T47D (cell line): ENCODE data around the gene DLGAP4.
A peak's percentile ranks its signal among the peaks of the same experiment; 100 is the strongest.
"Not testable (repeated sequence)": the region's sequence is repeated elsewhere in the genome, so short reads cannot be mapped to it uniquely, and the experiment has no call there.

Experiments
- DNase-seq, 2 experiments: peaks; one replicate each; pipeline versions ENCODE4 v3.0.0 to v3.0.0-alpha.2; 2011 to 2012; ENCODE audit warnings: low read depth in 1 of 2, low spot score in 1 of 2
- JUND ChIP-seq: IDR thresholded peaks from 2 replicates; pipeline ENCODE4 v1.6.1; 2012; ENCODE audit warnings: low read depth
- in situ Hi-C: cut with HindIII; loops from 2 replicates; pipeline ENCODE4 v1.10.0; 2016; ENCODE audit warnings: low sequenced_read_pairs, low pct_unique_long_range_greater_than_20kb

DLGAP4 gene

DNA sequence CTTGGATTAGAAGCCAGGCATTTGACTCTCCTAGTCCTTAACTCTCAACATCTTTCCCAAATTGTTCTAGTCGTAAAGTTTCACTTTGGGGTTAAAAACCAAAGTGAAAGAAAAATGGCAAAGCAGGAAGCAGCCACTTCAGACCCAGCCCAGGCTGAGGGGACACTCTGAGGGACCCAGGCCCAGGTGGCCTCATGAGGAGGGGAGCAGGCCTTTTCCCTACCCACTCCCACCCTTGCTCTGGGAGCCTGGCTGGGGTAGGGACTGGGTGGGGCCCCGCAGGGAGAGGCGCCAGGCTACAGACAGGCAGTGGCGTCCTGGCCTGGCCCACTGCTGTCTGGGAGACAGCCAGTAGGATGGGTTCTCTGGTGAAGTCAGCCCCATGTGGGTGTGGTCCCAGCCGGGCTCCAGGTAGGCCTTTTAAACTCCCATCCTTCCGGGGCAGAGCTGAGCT, 166.5 kb downstream of the DLGAP4 start:
- DNase-seq, result peak; percentile 82 to 89
- in situ Hi-C loops, result no loop called here
- no peak for TF ChIP-seq JUND

DNA sequence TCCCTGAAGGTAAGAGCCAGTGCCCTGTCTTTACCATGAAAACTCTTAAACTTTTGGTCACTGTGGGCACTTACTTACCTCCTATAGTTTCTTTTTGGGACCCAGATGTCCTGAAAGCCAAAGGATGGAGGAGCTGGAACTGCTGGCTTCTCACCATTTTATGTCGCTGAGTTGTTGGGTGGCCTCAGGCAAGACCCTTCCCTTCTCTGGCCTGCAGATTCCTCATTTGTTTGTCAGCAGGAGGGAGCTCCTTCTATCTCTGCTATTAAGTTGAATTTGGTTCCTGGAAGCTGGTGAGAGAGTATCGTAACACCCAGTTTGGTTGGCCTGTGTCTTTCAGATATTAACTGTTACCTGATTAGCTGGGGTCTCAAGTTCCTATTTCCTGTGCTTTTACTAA, 167.0 kb downstream of the DLGAP4 start:
- in situ Hi-C loops, result no loop called here
- DNase-seq, result no peak
- no peak for TF ChIP-seq JUND

DNA sequence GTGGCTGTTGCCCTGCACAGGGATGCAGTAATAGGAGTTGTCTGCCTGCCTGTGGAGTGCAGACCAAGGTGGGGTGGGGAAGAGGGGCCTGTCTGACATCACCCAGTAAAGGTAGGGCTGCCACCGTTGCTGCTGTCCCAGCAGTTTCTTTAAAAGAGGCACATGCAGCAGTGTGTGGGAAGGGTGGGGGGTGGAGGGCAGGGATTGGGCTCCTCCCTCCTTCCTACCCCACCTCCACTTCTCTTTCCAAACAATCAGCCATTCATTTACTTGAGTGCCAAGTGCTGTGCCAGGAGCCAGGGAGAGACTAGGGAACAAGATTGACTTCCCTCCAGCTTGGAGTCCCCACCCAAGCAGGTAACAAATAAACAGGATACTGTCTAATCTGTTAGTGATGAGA, 168.4 kb downstream of the DLGAP4 start:
- DNase-seq, result no peak
- TF ChIP-seq JUND, result no peak
- in situ Hi-C loops, result no loop called here

DNA sequence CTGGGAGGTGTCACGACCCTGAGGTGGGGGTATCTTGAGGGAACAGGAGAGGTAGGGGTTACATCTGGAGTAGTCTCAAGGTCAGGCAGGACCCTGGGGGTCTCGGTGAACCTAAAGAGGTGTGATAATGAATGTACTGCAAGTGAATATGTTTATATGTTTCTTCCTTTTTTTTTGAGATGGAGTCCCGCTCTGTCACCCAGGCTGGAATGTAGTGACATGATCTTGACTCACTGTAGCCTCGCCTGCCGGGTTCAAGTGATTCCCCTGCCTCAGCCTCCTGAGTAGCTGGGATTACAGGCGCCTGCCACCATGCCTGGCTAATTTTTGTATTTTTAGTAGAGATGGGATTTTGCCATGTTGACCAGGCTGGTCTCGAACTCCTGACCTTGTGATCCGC, 168.9 kb downstream of the DLGAP4 start:
- DNase-seq, in situ Hi-C loops: not testable (repeated sequence)

DNA sequence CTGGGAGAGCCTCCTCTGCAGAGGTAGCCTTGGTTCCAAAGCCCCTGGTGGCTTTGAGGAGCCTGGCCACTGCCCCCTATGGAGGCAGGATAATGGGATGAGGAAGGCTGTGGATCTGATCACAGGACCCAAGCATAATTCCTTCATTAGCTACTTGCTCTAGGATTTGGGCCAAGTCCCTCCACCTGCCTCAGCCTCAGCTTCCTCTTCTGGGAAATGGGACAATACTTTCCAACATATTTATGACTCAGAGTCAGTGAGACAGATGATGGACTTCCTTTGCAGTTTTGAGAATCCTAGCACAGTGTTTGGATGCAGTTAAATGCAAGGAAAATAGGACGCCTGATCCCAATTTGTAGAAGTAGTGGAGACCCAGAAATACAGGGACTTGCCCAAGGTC, 171.3 kb downstream of the DLGAP4 start:
- no peak for TF ChIP-seq JUND
- DNase-seq, result no peak
- in situ Hi-C loops, result no loop called here

DNA sequence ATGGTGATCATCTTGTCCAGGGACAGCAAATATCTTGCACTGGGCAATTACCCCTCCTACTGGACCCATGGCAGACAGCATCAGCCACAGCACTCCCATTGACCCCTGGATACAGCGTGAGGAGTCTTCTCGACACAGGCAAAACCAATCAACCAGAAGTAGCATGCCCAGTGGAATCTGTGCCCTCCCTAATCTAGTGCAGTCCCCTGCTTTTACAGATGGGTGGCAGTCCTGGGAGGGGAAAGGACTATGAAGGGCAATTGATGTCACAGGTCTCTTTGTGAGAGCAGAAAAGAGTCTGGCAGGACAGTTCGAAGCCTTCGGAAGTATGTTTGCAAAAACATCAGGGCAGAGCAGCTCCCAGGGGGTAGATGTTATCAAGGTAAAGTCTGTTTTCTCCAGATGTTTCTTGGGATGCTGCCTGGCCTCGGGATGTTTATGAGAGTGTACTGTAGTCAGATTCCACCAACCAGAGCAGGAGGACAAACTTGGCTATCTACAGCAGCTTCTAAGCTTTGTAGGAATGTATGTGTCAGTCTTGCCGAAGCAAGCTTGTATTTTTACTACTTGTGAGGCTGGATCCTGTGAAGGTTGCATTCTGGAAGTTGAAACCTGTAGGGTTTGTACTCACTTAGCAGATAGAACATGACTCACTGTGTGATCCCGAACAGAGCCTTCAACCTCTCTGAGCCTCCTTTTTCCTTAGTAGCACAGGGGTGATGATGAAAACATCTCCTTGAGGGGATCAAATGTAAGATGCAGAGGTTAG, 172.2 kb downstream of the DLGAP4 start:
- DNase-seq, result no peak
- in situ Hi-C loops, result no loop called here
- no peak for TF ChIP-seq JUND

DNA sequence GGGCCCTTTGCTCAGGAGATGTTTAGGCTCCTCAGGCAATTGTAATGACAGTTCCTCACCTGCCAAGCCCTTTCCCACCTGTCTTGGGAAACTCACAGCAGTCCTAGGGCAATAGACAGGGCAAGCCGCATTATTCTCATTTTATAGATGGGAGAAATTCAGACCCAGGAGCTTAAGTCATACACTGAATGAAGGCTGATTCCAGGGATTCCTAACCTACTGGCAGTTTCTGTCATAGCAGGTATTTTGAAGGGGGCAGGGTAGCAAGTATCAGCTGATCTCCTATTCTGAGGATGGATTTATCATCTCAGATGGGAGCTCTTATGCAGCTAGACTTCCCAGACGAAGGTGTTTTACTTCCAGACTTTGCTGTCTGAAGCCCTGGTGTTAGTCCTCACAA, 173.8 kb downstream of the DLGAP4 start:
- TF ChIP-seq JUND, result no peak
- in situ Hi-C loops, result no loop called here
- no peak for DNase-seq

DNA sequence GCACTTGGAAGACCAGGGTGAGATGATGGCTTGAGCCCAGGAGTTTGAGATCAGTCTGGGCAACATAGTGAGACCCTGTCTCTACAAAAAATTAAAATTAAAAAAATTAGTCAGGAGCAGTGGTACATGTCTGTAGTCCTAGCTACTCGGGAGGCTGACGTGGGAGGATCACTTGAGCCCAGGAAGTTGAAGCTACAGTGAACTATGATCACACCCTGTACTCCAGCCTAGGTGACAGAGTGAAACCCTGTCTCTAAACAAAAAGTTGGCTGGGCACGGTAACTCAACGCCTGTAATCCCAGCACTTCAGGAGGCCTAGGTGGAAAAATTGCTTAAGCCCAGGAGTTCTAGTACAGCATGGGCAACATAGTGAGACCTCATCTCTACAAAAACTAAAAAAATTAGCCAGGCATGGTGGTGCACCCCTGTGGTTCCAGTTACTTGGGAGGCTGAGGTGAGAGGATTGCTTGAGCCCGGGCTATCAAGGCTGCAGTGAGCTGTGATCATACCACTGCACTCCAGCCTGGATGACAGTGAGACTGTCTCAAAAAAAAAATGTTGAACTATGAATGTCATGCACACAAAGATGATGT, 174.4 kb downstream of the DLGAP4 start:
- DNase-seq, result no peak
- in situ Hi-C loops, result no loop called here
- no peak for TF ChIP-seq JUND

DNA sequence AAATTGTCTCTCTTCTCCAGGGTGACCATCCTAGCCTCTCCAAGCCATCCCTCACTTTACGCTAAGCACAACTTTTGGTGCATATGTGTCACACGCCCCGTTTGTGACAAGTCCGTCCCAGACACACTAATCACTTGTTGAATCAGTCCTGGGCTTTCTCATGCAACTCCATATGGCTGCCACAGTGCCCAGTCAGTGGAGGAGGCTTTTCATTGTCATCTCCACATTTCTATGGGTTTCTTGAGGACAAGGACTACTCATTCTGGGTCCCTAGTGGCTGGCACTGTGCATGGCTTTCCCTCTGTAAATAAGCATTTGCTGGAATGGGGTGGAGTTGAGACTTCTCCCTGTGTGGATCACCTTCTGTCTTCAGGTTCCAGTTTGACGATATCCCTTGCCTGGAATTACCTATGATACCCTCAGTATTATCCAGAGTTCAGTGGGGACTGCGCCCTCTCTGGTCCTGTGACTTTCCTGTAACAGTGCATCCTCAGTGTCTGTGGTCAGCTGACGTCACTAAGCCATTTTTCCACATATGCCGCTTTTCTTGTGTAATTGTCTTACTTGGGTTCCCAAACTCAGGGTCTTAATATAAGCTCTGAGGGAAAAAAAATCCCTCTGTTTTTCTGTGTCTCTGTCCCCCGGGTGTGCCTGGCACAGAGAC, 175.4 kb downstream of the DLGAP4 start:
- in situ Hi-C loops, result no loop called here
- TF ChIP-seq JUND, result no peak
- DNase-seq, result peak in 1 of 2 experiments; percentile 57

DNA sequence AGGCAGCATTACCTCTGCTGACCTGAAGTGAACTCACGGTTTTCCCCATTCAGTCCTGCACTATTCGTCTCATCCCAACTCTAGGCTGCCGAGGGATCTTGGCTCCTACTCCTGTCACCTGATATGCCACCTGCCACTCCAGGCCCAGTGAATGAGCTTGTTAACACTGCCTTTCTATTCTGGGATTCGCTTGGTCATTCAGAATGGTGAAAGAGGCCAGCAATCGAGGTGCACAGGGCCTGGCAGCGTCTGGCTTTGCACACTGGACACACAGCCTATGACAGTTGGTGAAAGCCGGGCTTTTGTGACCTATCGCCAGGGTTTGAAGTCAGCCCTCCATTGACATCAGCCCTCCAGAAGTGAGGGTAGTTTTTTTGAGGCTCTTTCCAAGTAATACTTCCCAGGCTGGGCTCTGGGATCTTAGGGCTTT, 175.9 kb downstream of the DLGAP4 start:
- peak in 1 of 2 experiments; percentile 55 for DNase-seq
- no peak for TF ChIP-seq JUND
- in situ Hi-C loops, result no loop called here

DNA sequence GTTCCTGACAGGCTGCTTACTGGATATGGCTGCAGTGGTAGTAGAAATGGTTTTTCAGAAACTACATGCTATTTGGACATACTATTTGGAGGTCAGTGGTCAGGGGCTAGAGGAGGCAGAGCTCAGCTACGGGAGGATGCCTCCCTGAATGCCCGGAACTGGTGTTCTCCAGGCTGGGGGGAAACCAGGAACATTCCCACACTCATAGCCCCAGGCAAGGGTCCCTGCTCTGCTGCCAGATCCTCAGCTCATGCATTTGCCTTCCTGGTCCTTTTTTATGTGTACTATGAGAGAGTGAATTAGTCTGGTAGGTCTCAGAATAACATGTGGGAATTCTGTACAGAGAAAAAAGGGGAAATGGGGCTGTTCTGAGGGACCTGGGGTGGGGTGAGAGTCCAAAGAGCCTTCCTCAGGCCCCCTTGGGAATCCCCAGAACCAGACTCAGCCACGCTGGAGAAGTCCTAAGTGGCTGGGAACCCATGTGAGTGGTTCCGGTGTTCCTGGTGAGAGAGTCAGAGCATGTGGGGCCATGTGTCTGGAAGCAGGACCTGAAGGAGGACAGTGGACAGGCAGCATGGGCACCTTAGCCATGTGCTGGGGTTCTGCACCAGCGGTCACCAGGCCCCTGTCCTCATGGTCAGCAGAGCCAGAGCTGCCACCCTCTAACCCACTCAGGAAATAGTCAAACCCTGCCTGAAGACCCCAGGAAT, 177.2 kb downstream of the DLGAP4 start:
- in situ Hi-C loops, result no loop called here
- TF ChIP-seq JUND, result no peak
- no peak for DNase-seq

DNA sequence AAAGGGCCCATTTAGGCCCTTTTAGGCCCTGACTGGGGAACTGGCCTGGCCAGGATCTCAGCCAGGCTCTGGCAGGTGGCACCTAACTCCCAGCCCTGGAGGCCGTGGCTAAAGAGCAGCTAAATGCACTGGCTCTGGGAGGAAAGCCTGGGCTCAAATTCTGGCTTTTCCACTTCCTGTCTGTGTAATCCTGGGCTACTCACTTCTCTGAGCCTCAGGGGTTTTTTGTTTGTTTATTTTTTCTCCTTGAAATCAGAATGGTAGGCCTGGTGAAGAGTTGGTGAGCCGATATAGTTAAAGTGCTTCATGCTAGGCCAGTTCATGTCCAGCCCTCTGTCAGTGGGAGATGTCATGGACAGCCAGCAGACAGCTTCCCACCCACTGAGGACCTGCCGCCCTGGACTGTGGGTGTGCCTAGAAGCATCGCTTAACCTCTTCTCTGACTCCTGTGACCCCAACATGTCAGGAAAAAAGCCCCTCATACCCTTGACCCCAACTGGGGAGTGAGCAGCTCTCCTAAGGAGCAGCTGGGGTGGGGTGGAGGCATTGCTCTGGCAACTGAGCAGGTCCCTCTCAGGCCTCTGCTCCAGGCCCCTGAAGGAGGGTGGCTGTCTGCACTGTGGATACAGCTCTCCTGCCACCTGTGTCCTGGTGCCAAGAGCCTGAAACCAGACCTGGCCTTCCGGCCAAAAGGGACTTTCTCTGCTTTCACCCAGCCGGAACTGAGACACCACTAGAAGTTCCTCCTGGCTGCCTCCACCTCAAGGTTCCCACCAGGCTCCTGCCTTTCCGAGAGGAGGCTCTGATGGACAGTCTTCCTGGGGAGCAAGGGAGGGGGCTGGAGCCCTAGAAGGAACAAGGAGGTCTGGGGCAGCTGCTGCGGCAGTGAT, 178.0 kb downstream of the DLGAP4 start:
- in situ Hi-C loops, result no loop called here
- no peak for TF ChIP-seq JUND
- peak in 1 of 2 experiments; percentile 57 for DNase-seq
